ENCODE measurements around the gene BAHCC1.

GRCh38 chr17:81389585-81389984 is 5.7 kb upstream of the BAHCC1 start:
- no peak for TF ChIP-seq CTCF (IDR thresholded peaks at IDR 0.05; ENCODE audit: low read length)
- TF ChIP-seq EZH2 (IDR thresholded peaks at IDR 0.05; ENCODE audit: borderline replicate concordance, low read length): no peak

Measured in OCI-LY1 (cell line).